Lower leg skin (tissue), 4 donors: ENCODE data around the gene RPL13. TPM values are rescaled to one million over a fixed set of nuclear protein-coding genes. Genes with fewer than 3 reads are reported as not detected.

ENCODE experiments used
- DNase-seq, 2 donors: peaks; one replicate each; pipeline ENCODE4 v3.0.0-alpha.2; 2019; ENCODE audit warnings: low spot score in 2 of 2
- H3K4me3 ChIP-seq: fragments of 200-600 bp; sonication (generic); 2 replicates; pipeline ENCODE4 v1.5.1; 2017; ENCODE audit warnings: mild to moderate bottlenecking, low read depth; ENCODE audit not compliant: poor library complexity, severe bottlenecking
- POLR2A ChIP-seq, 2 donors: fragments of 450-650 bp; IDR thresholded peaks; one replicate each; pipeline ENCODE4 v1.6.1; 2016 to 2017; ENCODE audit warnings: antibody characterized with exemption in 2 of 2, mild to moderate bottlenecking in 1 of 2, moderate library complexity in 1 of 2
- WGBS, 2 donors: methylation state at CpG; one replicate each; pipeline ENCODE4 v1.1.5; 2018; 5-methylcytosine and 5-hydroxymethylcytosine counted together
- intact Hi-C: fragments of 100-400 bp; cut with DNase I; formaldehyde crosslinking; loops from one replicate; pipeline ENCODE4 v1.15.0; 2023; ENCODE audit warnings: low total_unique reads
- total RNA-seq, 4 donors: library from RNA; depleted of rRNA; stranded (reverse); fragments of >200 nt; gene quantifications; one replicate each; pipeline ENCODE4 v1.1.0, GENCODE V29; 2016
- TF ChIP-seq, protein P1 (sequence below), 3 donors: fragments of 450-650 bp; IDR thresholded peaks; one replicate each; pipeline ENCODE4 v1.5.1; 2016; ENCODE audit warnings: antibody characterized with exemption in 3 of 3, mild to moderate bottlenecking in 3 of 3, moderate library complexity in 2 of 3

Gene RPL13
- total RNA-seq, 4 donors from 2014 or later, result 8,523 to 25,229 (median 9,742) TPM

DNA sequence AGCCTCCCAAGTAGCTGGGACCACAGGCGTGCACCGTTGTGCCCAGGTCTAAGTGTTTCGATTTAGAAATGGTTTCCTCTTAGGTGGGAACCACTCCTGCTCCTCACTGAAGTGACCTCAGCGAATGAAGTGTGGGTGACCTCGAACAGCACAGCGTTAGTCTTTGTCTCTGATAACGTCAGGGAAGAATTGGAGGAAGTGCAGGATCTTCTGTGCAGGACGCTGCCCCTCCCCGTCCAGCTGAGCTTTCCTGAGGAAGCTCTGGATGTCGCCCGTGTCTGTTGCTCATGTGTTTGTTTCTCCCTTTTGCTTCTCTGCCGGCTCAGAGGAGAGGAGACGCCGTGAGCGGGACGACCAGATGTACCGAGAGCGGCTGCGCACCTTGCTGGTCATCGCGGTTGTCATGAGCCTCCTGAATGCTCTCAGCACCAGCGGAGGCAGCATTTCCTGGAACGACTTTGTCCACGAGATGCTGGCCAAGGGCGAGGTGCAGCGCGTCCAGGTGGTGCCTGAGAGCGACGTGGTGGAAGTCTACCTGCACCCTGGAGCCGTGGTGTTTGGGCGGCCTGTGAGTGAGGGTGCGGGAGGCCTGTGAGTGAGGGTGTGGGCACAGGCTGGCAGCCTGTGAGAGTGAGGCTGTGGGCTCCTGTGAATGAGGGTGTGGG is 36.7 kb upstream of the RPL13 start:
- no peak for DNase-seq
- no peak for TF ChIP-seq POLR2A (IDR thresholded peaks at IDR 0.05)
- TF ChIP-seq, protein P1, sequence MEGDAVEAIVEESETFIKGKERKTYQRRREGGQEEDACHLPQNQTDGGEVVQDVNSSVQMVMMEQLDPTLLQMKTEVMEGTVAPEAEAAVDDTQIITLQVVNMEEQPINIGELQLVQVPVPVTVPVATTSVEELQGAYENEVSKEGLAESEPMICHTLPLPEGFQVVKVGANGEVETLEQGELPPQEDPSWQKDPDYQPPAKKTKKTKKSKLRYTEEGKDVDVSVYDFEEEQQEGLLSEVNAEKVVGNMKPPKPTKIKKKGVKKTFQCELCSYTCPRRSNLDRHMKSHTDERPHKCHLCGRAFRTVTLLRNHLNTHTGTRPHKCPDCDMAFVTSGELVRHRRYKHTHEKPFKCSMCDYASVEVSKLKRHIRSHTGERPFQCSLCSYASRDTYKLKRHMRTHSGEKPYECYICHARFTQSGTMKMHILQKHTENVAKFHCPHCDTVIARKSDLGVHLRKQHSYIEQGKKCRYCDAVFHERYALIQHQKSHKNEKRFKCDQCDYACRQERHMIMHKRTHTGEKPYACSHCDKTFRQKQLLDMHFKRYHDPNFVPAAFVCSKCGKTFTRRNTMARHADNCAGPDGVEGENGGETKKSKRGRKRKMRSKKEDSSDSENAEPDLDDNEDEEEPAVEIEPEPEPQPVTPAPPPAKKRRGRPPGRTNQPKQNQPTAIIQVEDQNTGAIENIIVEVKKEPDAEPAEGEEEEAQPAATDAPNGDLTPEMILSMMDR (IDR thresholded peaks at IDR 0.05), result no peak
- intact Hi-C loops, result no loop called here
- WGBS, 2 donors, result 84% methylated on average over 32 of the region's 32 CpGs
- no peak overlapping the region for H3K4me3 ChIP-seq

DNA sequence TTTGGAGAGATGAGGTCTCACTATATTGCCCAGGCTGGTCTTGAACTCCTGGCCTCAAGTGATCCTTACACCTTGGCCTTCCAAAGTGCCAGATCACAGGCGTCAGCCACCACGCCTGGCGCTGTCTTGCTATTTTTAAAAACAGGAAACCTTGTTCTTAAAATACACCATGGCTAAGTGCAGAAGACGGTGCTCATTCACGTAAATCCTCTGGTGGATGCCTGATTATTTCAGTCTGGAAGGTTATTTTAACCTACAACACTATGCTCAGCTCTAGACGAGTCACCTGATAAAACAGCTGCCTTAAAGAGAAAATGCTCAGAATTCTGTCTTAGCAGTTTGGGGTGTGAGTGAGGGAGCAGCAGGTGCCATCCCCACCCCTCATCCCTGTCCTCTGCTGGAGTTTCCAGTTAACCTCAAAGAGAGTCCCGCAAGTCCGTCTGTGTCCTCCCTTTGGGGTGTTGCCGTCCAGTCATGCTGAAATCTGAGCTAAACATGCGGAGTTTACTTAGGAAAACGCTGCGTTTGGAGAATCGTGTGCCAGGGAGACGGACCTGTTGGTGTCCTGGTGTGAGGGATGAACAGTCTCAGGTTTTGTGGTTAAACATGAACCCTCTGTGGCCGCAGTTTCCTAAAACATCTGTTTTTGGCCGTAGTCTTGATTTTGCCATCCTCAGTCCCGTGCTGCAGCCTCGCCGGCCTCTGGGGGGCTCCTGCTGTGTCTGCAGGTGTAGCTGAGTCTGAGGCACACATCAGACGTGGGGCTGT is 35.2 kb upstream of the RPL13 start:
- 84 to 86% methylated on average over 20 of the region's 20 CpGs for WGBS, 2 donors
- DNase-seq, result no peak
- no peak overlapping the region for H3K4me3 ChIP-seq
- TF ChIP-seq, protein P1 (IDR thresholded peaks at IDR 0.05), result no peak
- TF ChIP-seq POLR2A (IDR thresholded peaks at IDR 0.05), result no peak
- intact Hi-C loops, result no loop called here

DNA sequence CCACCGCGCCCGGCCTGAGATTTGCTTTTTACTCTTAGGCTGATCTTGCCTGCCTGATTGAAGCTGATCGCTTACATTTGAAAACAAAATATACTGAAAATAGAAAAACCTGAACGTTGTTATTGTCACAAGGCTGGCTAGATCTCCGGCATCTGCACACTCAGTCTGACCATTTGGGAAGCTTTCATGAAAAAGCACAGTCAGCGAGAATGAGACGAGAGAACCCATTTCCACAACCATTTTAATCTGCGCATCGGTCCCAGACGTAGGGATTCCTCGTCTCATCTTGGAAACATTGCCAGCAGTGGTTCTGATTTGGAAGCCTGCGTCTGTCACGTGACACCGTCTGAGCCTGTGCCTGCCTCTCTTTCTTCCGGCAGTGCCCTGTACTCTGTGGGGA is 31.4 kb upstream of the RPL13 start:
- intact Hi-C loops, result no loop called here
- TF ChIP-seq POLR2A (IDR thresholded peaks at IDR 0.05), result no peak
- TF ChIP-seq, protein P1 (IDR thresholded peaks at IDR 0.05), result no peak
- no peak overlapping the region for H3K4me3 ChIP-seq
- DNase-seq, result no peak
- WGBS, 2 donors, result 87 to 90% methylated on average over 16 of the region's 16 CpGs

DNA sequence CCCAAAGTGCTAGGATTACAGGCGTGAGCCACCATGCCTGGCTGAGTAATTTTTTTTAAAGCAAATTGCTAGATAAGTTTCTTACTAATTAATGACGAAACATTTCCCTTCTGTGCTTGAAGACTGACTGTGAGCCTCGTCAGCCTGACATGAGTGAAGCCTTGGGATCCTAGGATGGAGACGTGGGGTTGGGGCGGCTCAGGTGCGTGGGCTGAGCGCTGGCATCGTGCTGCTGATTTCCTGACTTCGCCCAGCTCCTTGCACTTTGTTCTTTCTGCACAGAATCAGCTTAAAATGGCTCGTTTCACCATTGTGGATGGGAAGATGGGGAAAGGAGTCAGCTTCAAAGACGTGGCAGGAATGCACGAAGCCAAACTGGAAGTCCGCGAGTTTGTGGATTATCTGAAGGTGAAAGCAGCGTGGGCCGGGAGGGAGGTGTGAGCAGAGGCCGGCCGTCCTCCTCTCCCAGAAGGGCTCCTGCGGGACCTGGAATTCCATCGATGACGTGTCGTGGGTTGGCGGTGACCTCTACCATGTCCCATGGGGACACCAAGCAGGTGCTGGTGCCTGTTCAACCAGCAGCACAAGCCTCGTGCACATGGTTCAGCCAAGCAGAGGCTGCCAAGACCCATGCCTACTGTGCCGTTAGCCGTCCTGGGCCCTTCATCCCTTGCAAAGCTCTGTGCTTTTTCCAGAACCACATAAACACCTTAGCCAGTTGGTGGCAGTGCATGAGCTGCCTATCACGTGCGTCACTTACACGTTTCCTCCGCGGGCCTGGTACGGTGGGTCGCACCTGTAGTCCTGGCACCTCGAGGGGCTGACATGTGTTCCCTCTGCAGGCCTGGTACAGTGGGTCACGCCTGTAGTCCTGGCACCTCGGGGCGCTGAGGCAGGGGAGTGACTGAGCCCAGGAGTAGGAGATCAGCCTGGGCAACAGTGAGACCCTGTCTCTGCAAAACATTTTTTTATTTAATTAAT is 29.8 kb upstream of the RPL13 start:
- intact Hi-C loops, result no loop called here
- no peak overlapping the region for H3K4me3 ChIP-seq
- 90 to 93% methylated on average over 37 of the region's 37 CpGs for WGBS, 2 donors
- no peak for DNase-seq
- no peak for TF ChIP-seq POLR2A (IDR thresholded peaks at IDR 0.05)
- TF ChIP-seq, protein P1 (IDR thresholded peaks at IDR 0.05), result no peak

DNA sequence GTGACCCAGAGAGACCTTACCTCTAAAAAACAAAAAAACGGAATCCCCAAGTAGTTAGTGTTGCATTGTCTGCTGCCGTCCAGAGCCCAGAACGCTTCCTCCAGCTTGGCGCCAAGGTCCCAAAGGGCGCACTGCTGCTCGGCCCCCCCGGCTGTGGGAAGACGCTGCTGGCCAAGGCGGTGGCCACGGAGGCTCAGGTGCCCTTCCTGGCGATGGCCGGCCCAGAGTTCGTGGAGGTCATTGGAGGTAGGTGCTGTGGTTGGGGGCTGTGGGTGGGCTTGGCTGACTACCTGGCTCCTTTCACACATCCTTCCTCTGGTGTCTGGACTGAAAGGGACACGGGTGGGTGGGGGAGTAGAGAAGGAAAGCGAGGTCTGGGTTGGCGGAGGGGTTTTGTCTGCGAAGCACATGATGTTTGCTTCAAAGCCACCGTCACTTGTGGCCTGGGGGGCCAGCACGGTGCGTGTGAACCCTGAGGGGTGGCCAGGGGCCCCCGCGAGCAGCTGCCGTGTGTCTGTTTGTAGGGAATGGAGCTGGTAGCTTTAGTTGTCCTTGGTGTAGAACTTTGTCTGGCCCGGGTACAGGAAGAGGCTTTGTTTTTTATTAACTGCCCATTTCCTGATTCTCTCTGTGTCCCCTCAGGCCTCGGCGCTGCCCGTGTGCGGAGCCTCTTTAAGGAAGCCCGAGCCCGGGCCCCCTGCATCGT is 28.5 kb upstream of the RPL13 start:
- intact Hi-C loops, result no loop called here
- TF ChIP-seq, protein P1 (IDR thresholded peaks at IDR 0.05), result no peak
- no peak for TF ChIP-seq POLR2A (IDR thresholded peaks at IDR 0.05)
- WGBS, 2 donors, result 84 to 89% methylated on average over 31 of the region's 31 CpGs
- H3K4me3 ChIP-seq, result no peak overlapping the region
- no peak for DNase-seq
